PC-9 (cell line): ENCODE results near the gene SNCB.

Experiments used
- EZH2 ChIP-seq: fragments of 200-600 bp; sonication (generic); IDR thresholded peaks from 2 replicates; pipeline ENCODE4 v1.8.0; 2017; ENCODE audit warnings: antibody characterized with exemption, low read depth
- TF ChIP-seq, protein P1 (sequence below): fragments of 200-600 bp; sonication (generic); conservative IDR thresholded peaks from 2 replicates; pipeline ENCODE4 v1.6.1; 2017; ENCODE audit warnings: mixed run types, antibody characterized with exemption, mild to moderate bottlenecking, moderate library complexity

- TF ChIP-seq, protein P1, sequence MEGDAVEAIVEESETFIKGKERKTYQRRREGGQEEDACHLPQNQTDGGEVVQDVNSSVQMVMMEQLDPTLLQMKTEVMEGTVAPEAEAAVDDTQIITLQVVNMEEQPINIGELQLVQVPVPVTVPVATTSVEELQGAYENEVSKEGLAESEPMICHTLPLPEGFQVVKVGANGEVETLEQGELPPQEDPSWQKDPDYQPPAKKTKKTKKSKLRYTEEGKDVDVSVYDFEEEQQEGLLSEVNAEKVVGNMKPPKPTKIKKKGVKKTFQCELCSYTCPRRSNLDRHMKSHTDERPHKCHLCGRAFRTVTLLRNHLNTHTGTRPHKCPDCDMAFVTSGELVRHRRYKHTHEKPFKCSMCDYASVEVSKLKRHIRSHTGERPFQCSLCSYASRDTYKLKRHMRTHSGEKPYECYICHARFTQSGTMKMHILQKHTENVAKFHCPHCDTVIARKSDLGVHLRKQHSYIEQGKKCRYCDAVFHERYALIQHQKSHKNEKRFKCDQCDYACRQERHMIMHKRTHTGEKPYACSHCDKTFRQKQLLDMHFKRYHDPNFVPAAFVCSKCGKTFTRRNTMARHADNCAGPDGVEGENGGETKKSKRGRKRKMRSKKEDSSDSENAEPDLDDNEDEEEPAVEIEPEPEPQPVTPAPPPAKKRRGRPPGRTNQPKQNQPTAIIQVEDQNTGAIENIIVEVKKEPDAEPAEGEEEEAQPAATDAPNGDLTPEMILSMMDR = no peak
- no peak for TF ChIP-seq EZH2
These were observed 37.8 kb downstream of the SNCB start for GRCh38 chr5:176592573-176592972.
